CD4-positive, alpha-beta T cell treated with Interleukin-6 at 100 ng/mL for 8 hours (primary cell): ENCODE data around the gene SP6.

Experiments used
- DNase-seq: peaks from one replicate; pipeline ENCODE4 v3.0.0-alpha.2; 2020; ENCODE audit warnings: mixed read lengths, low spot score

The SP6 gene

GRCh38 chr17:47853616-47854015 is 2.7 kb upstream of the SP6 start:
- DNase-seq: no peak

DNA sequence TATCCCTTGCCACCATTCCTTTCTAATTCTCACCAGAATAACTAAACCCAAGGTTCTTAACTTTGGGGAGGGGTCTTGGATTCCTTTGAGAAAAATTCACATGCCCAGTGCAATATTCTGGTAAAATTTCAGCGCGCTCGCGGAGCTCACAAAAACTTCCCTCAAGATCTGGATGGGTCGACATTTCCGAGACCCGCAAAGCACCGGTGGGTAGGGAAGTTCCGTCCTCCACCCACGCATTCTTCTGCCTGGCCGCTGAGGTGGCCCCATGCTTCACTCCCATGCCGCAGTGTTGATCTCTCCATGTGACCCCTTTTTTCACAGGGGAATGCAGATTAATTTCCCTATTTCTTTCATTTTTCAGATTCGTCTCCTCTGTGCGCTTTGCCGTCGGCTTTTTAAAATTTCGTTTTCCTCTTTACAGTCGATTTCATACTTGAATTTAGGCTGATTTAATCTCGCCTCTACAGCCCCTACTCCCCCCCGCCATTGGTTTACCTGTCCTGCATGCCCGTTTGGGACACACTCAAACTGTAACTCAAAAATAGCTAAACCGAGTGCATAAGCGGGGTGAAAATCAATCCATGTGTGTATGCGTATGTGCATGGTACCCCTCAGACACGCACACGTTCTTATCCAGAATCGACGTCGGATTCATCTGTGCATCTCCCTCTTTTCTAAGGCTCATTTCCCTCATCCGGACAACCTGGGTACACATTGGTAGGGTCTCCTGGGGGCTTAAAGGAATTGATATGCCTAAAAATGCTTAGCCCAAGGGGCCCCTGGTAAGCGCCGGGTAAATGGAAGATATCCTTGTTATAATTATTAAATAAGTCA is 1.4 kb upstream of the SP6 start:
- DNase-seq: no peak

DNA sequence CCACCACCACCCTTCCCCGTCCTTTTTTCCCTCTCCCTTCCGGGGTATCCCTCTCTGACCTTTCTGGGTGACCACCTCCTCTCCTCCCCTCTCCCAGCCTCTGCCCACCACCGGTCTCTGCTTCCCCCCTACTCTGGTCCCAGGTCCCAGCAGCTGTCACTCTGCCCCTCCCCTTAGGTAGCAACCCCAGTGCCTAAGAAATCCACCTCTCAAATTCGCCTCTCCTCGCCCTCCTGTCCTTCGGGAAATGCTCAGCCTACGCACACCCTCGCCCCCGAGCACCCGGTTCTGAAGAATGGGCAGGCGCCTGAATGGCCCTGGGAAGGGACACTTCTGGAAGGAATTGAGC is 775 bp upstream of the SP6 start:
- no peak for DNase-seq

DNA sequence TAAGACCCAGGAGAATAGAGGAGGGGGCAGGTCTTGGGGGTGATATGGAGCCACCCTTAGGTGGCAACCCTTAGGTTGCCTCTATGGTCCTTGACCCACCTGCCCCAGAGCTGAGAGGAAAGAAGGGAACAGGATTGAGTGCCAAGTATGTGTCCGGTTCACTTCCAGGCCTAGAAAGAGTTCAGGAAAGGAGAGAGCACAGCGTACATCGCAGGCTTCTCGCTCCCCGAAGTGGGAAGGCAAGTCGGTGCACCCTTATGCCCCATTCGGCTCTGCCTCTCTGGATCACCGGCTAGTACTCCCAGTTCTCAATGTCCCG is 631 bp downstream of the SP6 start:
- no peak for DNase-seq

GRCh38 chr17:47848198-47848513 is 2.8 kb downstream of the SP6 start:
- DNase-seq: no peak

GRCh38 chr17:47847341-47848197 is 3.4 kb downstream of the SP6 start:
- no peak for DNase-seq

DNA sequence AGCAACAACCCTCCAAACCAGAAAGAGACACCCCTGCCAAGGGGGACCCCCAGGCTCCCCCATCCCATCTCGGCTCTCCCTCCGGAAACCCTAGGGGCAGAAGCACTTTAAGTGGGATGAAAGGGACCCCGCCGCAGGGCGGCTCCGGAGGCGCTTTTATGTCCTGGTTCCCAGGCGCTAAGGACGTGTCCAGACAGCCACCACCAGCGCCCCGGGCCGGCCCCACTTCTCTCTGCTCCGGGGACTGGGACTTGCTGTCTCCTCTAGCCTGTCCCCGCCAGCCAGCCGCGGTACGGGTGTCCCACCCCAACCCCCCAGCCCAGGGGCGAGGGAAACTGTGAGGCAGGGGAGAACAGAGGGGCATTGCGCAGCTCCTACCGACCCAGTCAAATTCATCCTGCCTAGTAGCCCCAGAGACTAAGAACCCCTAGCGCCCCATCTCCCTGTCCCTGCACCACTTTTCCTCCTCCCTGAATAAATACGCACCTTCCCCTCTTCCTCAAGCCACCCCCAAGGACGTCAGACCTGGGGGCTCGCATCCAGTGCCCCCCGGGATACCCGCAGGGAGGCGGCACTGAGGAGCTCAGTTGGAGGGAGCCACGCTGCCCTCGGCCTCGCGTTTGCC is 4.1 kb downstream of the SP6 start:
- no peak for DNase-seq

GRCh38 chr17:47845716-47846075 is 5.3 kb downstream of the SP6 start:
- DNase-seq: no peak

GRCh38 chr17:47844814-47845715 is 5.9 kb downstream of the SP6 start:
- DNase-seq: no peak

DNA sequence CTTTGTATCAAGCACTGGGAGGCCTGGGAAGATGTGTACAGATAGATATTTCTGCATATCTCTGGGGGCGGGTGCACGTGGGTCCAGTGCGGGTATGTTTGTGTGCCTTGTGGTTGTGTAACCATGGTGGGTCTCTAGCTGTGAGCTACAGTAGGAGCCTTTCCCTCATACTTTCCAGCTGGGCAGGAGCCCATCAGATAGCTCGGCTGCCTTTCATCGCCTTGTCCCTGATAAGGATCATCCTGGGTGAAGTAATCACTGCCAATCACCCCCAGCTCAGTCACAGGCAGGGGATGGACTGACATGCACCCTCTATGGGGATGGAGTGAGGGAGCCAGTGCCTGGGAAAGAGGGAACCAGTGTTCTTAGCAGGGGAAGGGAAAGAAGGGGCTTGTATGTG is 6.7 kb downstream of the SP6 start:
- DNase-seq: no peak

- DNase-seq: no peak
These were observed 7.6 kb downstream of the SP6 start for GRCh38 chr17:47843391-47843730.

GRCh38 chr17:47841488-47842291 is 9.3 kb downstream of the SP6 start:
- no peak for DNase-seq

GRCh38 chr17:47840742-47841487 is 10.0 kb downstream of the SP6 start, which contains the start of gene SCRN2:
SCRN2 (minus strand) TSS chr17:47841273; CDS start chr17:47840843, 430 bp downstream.
- DNase-seq: peak; percentile 83

GRCh38 chr17:47840001-47840741 is 10.8 kb downstream of the SP6 start:
- no peak for DNase-seq

DNA sequence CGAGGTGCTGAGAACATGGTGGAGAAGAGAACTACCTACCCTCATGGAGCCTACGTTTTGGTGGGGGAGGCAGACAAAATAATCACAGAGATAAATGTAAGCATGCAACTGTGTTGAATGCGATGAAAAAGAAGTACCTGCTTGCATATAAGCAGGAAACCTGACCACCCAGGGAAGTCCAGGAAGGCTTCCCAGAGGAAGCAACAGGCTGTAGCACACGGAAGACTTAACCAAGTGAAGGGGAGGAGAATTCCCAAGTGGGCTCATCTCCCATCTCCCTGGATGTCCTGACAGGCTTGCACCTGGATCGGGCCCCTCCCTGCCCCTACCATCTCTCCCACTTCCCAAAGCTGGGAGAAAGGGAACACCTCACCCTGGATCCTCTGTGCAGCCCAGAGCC is 11.9 kb downstream of the SP6 start:
- DNase-seq: no peak

GRCh38 chr17:47838636-47839035 is 12.3 kb downstream of the SP6 start:
- DNase-seq: no peak

DNA sequence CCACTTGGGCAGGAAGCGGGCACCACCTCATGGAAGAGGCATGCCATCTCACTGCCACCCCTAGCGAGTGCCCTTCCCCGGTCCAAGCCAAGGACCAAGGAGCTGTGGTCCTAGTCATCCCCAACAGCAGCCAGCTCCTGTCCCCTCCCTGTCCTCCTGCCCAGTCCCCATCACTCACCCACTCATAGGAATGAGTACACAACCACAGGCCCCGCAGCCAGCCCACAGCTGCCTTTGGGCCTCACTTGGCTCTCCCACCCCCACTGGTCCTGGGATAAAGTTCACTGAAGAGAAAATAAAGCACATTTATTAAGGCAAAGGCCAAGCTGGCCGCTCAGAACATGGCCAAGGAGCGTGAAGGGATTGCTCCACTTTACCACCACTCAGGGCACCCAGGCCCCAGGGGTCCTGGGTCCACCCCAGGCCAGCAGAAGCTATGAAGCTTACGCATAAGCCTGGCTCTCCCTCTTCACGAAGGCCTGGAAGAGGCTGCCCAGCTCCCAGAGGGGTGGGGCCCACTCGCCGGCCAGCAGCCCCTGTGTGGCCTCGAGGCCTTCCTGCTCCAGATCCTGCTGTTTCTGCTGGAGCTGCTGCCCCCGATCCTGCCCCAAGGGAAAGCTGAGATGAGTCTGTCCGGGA is 13.4 kb downstream of the SP6 start:
- DNase-seq: no peak

- DNase-seq: no peak
These were observed 14.4 kb downstream of the SP6 start for GRCh38 chr17:47836601-47837000.

DNA sequence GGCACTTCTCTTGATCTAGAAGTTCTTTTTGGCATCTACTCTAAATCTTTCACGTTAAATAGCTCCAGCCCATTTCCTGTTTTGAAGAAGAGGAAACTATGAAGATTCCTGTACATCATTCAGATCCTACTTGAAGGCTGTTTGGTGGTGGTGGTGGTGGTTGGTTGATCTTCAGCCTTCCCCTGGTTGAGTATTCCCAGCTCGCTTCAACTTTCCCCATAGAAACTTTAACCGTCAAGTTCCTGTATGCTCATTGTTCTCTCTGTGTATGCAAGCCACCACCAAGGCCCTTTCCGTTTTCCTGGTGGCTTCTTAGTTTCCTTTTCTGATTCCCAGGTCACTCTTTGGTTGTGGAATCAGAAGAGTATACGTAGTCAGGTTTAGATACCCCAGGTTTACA is 16.2 kb downstream of the SP6 start:
- DNase-seq: no peak

DNA sequence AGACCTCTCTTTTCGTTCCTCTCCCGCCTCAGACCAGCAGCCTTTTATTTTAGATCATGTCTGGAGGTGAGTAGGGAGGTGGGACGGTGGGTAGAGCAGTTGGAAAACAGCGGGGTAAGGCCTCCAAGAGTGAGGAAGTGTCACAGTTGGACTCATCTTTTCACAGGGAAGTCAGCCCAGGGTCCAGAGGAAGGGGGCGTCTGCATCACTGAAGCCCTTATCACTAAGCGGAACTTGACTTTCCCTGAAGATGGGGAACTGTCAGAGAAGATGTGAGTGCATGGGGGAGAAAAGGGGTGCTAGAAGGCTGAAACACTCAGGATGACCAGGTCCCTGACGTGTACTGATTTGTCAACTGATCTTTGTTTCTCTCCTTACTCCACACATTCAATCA is 19.0 kb downstream of the SP6 start:
- no peak for DNase-seq
